Measurements from ENCODE around the gene KDM4B.

Gene KDM4B

DNA sequence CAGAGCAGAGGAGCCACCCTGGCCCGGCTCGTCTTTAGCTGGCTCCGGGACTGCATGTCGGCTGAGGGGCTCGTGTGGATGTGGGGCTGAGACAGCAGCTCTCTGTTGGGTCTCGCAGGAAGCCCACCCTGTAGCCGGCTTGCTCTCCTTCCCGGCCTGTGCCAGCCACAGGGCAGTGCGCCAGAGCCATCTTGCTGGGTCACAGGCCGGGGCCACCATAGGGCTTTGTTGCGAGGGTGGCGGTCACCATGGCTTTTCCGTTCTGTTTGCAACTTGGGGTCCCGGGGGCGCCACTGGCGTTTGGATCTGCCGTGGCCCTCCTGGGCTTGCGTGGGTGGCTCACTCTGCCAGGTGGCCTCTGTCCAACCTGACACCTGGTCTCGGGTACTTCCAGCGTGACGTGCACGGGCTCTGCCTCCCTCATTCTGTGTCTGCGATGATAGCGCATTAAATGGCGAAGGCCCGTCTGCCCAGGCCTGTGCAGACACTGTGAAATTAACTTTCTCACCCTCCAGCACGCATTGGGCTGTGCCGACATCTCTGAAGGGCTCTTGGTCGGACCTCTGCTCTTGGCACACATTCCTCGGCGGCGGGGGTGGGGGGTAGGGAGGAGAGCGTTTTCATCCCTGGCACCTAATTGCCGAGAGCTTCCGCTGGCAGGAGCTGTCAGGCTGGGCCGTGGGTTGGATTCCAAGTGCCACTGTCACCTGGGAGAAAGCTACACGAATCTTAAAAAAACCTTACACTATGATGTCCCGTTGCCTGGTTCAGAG is 95.1 kb downstream of the KDM4B start:
- H3K4me3 ChIP-seq (ENCODE audit: low read depth, low read length), result no peak overlapping the region
- DNase-seq (ENCODE audit: low read depth, low spot score), result no peak
- TF ChIP-seq, protein P1, sequence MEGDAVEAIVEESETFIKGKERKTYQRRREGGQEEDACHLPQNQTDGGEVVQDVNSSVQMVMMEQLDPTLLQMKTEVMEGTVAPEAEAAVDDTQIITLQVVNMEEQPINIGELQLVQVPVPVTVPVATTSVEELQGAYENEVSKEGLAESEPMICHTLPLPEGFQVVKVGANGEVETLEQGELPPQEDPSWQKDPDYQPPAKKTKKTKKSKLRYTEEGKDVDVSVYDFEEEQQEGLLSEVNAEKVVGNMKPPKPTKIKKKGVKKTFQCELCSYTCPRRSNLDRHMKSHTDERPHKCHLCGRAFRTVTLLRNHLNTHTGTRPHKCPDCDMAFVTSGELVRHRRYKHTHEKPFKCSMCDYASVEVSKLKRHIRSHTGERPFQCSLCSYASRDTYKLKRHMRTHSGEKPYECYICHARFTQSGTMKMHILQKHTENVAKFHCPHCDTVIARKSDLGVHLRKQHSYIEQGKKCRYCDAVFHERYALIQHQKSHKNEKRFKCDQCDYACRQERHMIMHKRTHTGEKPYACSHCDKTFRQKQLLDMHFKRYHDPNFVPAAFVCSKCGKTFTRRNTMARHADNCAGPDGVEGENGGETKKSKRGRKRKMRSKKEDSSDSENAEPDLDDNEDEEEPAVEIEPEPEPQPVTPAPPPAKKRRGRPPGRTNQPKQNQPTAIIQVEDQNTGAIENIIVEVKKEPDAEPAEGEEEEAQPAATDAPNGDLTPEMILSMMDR (IDR thresholded peaks at IDR 0.05; ENCODE audit: low read depth, low read length), result no peak
- in situ Hi-C loops (cut with HindIII; ENCODE audit: low sequenced_read_pairs), result no loop called here

DNA sequence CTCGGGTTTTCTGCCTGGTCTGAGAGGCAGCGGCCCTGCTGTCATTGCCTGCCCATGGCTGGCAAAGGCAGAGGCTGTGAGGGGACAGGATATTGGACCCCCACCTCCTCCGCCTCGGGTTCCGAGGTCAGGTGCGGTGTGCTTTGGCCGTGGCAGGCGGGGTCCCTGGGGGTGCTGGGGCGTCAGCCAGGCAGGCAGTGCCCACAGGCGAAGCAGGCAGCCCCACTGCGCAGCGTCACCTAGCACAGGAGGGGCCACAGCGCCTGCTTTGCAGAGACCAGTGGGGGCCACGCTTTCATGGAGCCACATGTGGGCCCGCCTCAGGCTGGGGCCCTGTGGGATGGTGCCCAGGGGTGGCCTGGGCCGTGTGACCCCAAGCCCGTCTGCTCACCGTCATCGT is 96.0 kb downstream of the KDM4B start:
- TF ChIP-seq, protein P1 (IDR thresholded peaks at IDR 0.05; ENCODE audit: low read depth, low read length), result no peak
- in situ Hi-C loops (cut with HindIII; ENCODE audit: low sequenced_read_pairs), result no loop called here
- no peak overlapping the region for H3K4me3 ChIP-seq (ENCODE audit: low read depth, low read length)
- DNase-seq (ENCODE audit: low read depth, low spot score), result no peak

DNA sequence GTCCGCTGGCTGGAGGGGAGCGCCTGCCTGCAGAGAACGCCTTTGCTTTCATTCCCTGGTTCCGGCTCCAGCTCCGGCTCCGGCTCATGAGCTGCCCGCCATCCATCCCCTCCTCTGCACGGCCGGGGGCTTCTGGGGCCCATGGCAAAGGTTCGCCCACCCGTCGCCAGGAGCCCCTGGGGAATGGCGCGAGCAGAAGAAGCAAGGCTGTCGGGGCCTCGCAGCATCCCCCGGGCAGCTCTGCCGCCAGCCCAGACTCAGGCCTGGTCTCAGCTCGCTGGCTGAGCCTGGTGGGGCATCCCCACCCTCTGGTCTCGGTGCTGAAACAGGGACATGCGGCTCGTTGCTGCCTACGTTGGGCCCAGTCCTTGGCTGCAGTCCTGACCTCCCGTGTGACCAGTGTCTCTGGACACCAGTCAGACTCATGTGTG is 96.8 kb downstream of the KDM4B start:
- TF ChIP-seq, protein P1 (IDR thresholded peaks at IDR 0.05; ENCODE audit: low read depth, low read length), result no peak
- in situ Hi-C loops (cut with HindIII; ENCODE audit: low sequenced_read_pairs), result no loop called here

DNA sequence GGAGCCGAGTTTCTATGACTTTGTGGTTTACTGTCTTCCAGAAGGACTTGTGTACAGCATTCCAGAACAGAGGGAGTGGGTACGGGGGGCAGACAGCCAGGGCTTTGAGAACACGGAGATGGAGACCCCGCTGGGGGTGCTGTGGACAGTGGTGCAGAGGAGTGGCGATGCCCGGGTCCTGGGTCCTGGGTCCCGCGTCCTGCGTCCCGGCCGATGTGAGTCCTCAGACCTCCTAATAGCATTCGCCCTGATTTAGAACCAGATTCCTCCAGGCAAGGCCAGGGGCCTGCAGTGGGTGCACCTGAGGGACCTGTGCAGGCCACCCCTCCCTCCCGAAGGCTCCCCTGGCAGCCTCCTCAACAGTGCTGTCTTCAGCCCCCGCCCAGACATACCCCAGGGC is 97.9 kb downstream of the KDM4B start:
- TF ChIP-seq, protein P1 (IDR thresholded peaks at IDR 0.05; ENCODE audit: low read depth, low read length), result no peak
- in situ Hi-C loops (cut with HindIII; ENCODE audit: low sequenced_read_pairs), result no loop called here
- DNase-seq (ENCODE audit: low read depth, low spot score), result no peak
- H3K4me3 ChIP-seq (ENCODE audit: low read depth, low read length), result no peak overlapping the region

More for the DNA sequence above, 96.8 kb downstream of the KDM4B start:
- no peak overlapping the region for H3K4me3 ChIP-seq (ENCODE audit: low read depth, low read length)
- no peak for DNase-seq (ENCODE audit: low read depth, low spot score)

DNA sequence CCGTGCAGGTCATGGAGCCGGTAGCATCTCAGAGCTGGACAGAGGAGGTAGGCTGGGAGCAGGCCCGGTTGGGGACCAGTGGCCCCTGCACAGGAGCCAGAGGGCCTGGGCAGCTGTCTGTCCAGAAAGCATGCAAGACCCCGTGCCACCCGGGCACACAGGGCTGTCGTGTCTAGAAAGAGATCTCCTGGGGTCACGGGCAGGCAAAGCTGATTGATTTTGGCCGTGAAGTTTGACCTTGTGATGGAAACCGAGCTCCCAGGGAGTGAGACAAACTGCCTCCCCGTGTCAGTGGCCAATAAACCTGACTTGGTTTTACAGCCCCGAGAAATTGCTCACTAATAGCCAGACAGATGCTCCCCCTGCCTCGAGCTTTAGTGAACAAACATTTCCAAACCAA is 98.8 kb downstream of the KDM4B start:
- no peak for DNase-seq (ENCODE audit: low read depth, low spot score)
- no peak overlapping the region for H3K4me3 ChIP-seq (ENCODE audit: low read depth, low read length)
- TF ChIP-seq, protein P1 (IDR thresholded peaks at IDR 0.05; ENCODE audit: low read depth, low read length), result no peak
- in situ Hi-C loops (cut with HindIII; ENCODE audit: low sequenced_read_pairs), result no loop called here

DNA sequence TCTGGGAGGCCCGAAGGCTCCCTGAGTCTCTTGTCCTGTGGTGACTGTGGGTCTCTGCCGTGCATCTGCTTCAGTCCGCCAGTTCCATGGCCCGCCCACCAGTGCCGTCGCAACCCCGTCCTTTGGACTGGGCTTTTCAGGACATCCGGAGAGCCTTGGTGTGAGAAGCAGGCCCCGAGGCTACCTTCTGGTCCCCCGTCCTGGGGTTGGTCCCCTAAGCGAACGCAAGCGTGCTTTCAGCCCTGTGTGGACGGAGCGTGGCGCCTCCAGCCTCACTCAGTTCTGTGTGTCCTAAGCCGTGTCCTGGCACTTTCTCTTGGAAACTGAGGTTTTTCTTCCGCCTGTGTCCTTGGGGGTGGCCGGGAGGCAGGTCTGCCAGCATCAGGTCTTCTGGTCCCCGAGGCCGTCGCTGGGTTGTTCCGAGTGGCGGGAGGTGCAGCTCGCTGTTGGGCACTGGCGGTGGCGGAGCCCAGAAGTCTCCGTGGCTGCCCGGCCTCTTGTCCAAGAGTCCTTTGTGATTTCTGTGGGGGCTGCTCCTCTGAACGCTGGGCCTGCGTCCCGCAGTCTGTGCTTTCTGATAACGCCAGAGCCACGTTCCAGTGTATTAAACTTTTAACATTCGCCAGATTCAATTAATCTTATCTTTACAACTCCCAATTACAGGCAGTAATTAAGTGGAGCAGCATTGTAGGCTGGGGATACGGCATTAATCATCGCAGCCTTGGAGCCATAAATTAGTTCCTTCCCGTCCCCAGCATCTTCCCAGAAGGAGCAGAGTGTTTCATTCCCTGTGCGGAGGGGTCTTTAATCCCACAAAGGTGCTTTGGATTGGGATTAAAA is 99.5 kb downstream of the KDM4B start:
- no peak overlapping the region for H3K4me3 ChIP-seq (ENCODE audit: low read depth, low read length)
- TF ChIP-seq, protein P1 (IDR thresholded peaks at IDR 0.05; ENCODE audit: low read depth, low read length), result no peak
- no peak for DNase-seq (ENCODE audit: low read depth, low spot score)
- in situ Hi-C loops (cut with HindIII; ENCODE audit: low sequenced_read_pairs), result no loop called here
